ENCODE data around the gene SRRM4.

SRRM4 gene

DNA sequence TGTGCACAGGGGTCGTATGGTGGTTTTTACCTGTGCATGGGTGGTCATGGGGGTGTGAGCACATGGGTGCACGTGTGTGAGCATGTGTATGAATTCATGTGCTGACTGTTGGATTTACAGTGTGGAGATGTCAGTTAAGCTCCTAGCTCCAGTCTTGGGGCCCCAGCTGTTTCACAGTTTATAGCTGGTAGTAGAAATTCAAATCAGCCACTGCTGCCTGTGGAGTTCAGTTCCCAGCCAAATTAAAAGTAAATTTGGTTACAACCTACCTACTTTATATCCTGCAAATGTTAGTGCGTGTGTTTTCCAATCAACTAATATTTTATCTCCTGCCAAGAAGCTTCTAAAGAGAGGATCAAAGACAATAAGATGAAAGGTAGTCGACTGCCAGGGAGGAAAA lies 141.4 kb downstream of the SRRM4 start:
- no peak for DNase-seq (ENCODE audit: low read depth)

GRCh38 chr12:119128527-119128926 lies 147.2 kb downstream of the SRRM4 start:
- DNase-seq (ENCODE audit: low read depth) = no peak

- no peak for DNase-seq (ENCODE audit: low read depth)
These were observed 148.6 kb downstream of the SRRM4 start for GRCh38 chr12:119129827-119130434.

- DNase-seq (ENCODE audit: low read depth) = no peak
These were observed 149.2 kb downstream of the SRRM4 start for GRCh38 chr12:119130523-119130922.

DNA sequence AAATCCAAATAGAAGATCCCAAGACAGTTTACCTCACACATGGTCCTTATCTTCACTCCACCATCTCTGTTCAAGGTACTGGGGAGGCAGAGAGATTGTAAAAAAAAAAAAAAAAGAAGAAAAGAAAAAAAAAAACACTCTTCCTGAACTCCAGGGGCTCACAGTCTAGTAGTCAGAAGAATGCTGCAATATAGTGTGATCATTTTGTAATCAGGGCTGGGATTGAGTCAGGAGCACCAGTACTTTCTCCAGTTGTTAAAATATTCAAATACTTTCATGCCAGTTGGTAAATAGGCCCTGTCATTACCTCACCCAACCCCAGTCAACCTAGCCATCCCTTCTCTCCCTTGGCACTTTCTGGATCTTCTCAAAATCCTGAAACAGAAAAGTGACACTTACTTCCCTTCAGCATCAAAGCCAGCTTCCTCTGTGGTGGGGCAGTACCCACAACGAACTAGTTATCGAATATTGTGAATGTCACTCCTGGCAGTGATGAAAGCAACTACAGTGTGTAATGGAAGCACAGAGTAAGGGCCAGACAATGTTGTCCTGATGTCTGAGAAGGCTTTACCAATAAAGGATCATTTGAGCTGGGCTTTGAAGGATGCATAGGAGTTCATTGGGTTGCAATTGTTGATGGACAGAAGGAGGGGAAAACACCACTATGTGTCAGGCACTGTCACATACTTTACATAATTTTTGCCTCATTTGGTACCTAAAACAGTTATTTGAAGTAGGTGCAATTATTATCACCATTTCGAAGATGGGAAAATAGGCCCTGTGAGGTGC lies 153.1 kb downstream of the SRRM4 start:
- no peak for DNase-seq (ENCODE audit: low read depth)

DNA sequence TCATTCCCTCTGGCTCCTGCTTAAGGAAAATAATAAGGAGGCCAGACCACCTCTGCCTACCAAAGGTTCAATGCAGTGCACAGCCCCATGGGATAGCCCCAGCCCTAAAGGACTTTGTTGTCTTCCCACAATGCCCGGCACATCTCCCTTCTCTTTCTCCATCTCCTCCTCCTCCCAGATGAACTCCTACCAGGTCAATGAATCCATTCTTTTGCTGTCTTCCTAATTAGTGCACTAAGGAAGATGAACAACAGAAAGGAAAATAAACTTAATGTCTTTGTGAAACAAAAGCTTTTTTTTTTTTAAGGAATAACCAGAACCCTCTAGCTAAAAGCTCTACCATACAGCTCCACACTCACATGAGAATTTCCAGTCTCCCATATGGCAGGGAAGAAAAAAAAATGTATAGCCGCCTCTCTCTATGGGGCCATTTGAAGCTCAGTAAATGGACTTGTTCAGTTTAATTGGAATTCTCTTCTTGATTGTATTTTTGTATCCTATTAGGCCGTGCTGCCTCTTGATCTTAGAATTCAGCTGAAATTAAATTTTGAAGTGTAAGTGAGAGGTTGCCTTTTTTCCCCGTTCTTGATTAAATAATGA lies 155.6 kb downstream of the SRRM4 start:
- DNase-seq (ENCODE audit: low read depth) = no peak

DNA sequence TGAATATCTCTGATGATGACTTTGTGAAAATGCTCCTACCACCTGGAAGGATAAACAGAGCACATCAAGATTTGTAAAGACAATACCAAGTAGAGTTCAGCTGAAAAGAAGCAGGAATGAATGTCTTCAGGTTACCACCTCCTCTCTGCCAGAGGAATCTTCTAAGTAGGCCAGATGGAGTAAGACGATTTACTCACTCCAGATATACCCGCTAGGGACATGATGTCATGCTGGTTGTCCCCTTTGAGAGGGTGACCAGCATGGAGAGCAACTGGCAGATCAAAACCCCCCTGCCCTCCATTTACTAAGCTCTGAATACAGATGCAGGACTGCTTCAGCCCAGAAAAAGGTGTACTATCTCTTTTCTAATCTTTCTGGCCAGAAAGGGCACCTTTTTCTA lies 158.1 kb downstream of the SRRM4 start:
- DNase-seq (ENCODE audit: low read depth) = no peak

- no peak for DNase-seq (ENCODE audit: low read depth)
These were observed 164.0 kb downstream of the SRRM4 start for GRCh38 chr12:119145367-119145766.

DNA sequence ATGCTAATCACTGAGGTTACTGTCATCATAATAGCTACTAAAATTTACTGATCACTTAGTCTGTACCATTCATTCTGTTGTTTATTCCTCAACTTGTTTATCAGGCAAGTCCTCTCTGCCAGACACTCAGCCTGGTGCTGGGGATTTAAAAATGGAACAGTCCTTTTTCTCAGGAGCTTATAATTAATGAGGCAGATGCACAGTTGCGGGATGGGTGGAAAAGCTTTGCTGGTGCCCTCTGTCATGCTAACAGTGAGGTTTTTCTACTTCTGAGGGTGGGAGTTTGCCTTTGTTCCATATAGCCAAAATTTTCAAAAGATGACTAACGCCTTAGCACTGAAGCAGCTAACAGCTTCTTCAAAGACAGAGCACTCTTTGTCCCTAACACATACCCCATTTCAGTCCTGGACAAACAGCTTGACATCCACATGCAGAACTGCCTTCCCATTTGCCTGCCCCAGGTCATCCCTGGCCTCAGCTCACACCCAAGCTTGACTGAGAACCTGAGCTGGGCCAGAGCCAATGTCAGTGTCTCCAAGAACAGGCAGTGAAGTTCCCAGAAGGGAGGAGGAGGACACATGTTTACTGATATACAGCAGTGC lies 166.6 kb downstream of the SRRM4 start:
- no peak for DNase-seq (ENCODE audit: low read depth)

DNA sequence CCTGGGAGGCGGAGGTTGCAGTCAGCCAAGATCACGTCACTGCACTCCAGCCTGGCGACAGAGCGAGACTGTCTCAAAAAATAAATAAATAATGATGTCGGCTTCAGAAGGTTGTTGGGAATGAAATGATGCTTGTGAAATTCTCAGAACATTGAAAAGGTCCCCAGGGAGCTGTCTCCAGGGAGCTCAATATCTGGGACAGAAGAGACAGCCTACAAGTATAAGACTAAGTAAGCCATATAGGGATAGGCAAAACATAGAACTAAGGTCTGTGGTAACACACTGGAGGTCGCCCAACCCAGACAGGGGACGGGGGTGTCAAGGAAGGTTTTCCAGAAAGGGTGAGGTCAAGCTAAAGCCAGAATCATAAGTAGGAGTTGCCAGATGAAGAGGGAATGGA lies 167.9 kb downstream of the SRRM4 start:
- DNase-seq (ENCODE audit: low read depth) = no peak

DNA sequence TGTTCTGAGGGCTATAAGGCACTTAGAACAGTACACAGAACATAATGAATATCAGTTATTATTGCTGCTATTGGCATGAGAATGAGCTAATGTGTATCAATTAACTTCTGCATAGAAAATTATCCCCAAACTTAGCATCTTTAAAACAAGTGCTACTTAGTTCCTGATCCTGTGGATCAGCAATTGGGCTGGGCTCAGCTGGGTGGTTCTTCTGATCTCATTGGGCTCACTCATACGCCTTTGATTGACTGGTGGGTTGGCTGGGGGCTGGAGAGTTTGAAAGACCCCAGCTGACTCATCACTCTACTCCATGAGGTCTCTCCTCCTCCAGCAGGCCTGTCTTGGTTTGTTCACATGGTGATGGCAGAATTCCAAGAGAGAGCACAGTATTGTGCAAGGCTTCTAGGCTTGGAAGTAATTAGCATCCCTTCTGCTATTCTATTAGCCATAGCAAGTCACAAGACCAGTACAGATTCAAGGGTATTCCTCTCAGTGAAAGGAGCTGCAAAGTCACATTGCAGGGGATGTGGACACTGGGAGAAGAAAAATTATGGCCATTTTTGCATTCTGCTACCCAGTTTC lies 170.2 kb downstream of the SRRM4 start:
- DNase-seq (ENCODE audit: low read depth) = no peak

DNA sequence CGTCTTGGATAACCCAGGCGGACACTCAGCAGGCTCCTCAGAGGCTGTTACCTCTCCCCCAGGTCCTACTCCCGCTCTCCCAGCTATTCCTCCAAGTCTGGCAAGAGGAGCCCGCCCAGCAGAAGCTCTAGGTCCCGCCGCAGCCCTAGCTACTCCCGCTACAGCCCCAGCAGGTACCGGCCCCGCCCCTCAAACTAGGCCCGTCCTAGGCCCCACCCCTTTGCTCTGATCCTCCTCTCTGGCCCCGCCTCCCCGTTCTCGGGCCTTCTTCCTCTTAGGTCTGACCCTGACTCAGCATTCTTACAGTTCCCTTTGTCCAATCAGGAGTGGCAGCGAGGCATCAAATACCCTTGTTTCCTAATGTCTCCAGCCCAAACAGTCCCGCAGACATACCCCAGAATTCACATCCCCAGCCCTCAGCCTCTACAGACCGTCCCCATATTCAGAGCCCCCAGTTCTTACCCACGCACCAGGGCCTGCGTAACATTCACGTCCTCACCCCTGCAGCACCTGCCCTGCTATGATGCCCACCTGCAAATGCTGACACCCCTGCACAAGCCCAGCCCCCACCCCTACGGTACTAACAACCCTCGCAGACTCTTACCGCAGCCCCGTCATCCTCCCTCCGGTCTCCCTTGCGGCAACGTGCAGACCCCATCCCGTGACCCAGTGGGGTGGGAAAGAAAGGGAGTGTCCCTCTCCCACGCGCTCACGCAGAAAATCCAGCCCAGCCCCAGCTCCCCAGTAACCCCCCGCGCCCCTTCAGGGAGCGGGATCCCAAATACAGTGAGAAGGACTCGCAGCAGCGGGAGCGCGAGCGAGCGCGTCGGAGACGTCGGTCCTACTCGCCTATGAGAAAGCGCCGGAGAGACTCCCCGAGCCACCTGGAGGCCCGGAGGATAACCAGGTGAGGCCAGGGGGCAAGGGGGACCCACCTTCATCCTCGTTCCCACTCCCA lies 172.4 kb downstream of the SRRM4 start:
- DNase-seq (ENCODE audit: low read depth) = no peak

DNA sequence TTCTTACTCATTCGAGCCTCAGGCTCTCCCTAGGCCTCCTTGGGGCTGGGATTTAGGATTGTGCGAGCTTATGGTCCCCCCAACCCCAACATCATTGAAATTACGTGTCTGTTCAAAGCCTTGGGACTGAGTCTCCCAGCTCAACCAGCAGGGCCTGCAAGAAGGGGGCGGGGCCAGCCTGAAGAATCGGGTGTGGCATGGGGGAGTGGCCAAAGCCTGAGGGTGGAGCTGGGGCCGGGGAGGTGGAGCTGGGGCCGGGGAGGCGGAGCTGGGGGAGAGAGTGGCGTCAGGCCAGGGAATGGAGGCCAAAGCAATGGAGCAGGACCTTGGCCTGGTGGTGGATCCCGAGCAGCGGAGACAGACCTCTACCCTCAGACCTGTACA lies 173.1 kb downstream of the SRRM4 start:
- DNase-seq (ENCODE audit: low read depth) = no peak

DNA sequence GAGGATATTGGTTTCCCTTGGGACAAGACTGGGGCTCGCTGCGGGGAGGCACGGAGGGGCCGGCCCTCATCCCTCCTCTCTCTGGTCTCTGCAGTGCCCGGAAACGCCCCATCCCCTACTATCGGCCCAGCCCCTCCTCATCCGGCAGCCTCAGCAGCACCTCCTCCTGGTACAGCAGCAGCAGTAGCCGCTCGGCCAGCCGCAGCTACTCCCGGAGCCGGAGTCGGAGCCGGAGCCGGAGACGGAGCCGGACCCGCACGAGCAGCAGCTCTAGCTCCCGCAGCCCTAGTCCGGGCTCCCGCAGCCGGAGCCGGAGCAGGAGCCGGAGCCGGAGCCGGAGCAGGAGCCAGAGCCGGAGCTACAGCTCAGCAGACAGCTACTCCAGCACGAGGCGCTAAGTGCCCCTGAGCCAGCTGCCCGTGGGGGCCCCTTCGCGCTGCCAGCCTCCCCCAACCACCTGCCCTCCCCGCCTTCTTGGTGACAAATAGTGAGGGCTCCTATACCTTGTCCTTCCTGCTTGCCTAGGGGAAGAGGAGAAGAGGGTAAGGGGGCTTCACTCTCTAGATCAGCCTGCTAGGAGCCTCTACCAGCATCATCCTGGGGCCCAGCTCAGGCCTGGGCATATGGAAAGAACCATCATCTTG lies 175.2 kb downstream of the SRRM4 start:
- no peak for DNase-seq (ENCODE audit: low read depth)

DNA sequence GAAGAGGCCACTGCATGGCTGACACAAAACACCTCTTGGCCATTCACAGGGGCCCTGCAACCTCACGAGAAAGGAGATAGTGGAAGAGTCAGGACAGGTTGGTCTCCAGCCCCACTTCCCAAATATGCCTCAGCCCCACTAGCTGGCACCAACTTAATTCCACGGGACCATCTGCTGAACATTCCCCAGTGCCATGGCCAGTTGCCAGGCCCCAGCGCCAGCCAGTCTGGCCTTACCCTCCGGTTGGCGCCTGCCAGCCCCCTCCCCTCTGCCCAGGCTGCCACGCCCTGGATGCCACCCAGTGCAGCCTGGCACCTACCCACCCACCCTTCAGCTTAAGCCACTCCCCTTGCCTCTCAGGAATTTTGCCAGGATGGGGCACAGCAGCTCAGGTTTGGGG lies 176.2 kb downstream of the SRRM4 start:
- no peak for DNase-seq (ENCODE audit: low read depth)

DNA sequence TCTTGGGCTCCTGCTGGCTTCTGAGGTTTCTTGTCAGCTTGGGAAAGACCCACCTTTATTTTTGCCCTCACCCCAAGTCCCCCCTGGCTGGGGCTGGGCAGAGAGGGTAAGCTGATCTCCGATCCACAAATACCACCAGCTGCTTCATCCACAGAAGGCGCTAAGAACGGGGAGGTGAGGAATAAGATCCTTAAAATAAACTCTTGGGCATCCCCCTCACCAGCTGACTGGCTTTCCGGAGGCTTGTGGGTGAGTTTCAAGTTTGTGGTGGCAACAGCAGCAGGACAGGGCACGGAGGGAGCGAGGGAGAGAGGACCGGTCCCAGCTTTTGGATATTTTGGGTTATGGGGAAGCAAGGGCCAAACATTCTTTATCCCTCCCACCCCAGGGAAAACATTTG lies 176.6 kb downstream of the SRRM4 start:
- DNase-seq (ENCODE audit: low read depth) = no peak

DNA sequence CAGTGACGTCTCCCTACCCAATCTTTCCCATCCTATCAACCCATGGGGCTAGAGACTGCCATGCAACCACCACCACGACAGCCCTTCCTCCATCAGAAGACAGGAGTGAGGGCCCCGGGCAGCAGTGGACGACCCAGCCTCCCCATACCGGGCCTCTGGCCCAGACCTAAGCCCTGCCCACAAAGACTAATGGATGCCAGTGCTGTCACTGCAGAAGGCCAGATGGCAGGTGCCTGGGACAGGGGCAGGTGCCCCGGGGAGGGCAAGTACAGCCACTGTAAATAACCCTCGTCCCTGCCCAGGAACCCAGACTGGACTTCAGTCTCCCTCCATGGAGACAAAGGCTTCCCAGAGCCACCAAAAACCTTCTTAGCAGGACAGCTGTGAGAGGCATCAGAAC lies 177.1 kb downstream of the SRRM4 start:
- DNase-seq (ENCODE audit: low read depth) = no peak

DNA sequence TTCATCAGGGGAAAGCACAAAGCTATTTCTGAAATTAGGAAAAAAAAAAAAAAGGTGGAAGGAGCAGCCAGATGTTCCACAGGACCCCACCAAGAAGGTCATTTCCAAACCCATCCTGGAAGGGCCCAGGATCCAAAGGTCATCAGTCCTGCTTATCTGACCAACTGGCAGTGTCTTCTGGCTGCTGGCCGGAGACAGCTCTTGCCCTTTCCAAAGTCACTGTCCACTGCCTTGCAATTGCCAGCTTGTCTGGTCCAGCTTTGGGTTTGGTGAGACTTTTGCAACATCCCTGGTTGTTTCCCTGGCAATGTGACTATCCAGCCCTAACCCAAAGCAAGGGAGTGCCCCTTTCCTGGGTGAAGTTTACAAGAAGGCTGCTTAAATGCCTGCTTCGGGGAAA lies 178.5 kb downstream of the SRRM4 start:
- DNase-seq (ENCODE audit: low read depth) = no peak

DNA sequence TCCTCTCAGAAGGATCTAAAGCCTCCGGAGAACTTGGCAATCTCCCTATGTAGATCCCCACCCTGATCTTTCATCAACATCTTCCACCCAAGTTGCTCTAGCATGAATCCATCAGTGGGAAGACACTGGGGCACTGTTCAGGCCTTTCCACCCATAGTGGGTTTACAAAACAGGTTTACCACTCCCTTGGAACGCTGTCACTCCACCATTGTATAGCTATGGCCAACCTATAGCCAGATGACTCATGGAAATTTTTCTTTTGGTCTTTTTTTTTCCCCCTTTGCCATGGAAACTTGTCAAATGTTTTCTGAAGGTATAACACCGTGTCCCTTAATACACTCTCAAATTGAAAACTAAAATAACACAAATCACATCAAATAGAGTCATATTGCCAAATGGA lies 186.6 kb downstream of the SRRM4 start:
- DNase-seq (ENCODE audit: low read depth) = no peak

- no peak for DNase-seq (ENCODE audit: low read depth)
These were observed 187.4 kb downstream of the SRRM4 start for GRCh38 chr12:119168721-119169120.

GRCh38 chr12:119169150-119169549 lies 187.8 kb downstream of the SRRM4 start:
- no peak for DNase-seq (ENCODE audit: low read depth)

Data from HS-5 (cell line).